ENCODE results near the gene SLF2.
A peak's percentile ranks its signal among the peaks of the same experiment; 100 is the strongest.

Gene SLF2

DNA sequence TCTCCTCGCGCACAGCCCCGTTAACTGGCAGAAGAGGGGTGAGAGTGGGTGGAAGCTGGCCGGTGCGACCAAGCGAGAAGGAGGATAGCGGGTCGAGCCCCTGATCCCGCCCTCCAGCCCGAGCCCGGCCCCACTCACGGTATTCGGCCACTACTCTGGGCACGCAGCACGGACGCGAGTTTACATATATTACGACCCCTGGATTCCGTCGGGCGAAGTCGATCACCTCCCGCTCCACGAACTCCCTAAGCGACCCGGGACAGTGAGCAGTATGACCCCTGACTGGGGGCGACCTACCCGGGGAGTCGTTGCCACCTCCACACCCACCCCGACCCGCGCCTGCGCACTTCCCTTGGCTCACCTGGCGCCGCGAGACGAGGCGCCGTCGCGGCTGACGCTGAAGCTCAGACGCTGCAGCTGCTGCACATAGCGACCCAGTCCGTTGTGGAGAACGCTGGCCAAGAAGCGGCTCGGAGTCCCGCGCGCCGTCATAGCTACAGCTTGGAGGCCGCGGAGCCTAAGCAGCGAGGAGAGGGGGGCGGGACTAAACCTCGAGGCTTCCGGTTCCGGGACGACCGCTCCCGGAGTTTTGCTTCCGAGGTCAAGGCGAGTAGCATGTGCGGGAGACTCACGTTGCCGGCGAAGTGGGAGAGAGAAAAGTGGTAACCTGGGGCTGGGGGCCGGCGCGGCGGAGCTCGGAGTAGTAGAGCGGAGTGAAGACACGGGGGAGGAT lies 74.4 kb downstream of the SLF2 start, which contains the start of the genes MRPL43 and TWNK:
Gene MRPL43 (minus strand): TSS at position 546 of the 733 bp plus-strand sequence. CDS start 54 bp downstream, at position 492.
Gene TWNK (plus strand): TSS at position 592 of the 733 bp plus-strand sequence. CDS start 668 bp downstream, outside the sequence.
- no peak for DNase-seq (ENCODE audit: extremely low read depth, low read depth)
- TF ChIP-seq, protein P1, sequence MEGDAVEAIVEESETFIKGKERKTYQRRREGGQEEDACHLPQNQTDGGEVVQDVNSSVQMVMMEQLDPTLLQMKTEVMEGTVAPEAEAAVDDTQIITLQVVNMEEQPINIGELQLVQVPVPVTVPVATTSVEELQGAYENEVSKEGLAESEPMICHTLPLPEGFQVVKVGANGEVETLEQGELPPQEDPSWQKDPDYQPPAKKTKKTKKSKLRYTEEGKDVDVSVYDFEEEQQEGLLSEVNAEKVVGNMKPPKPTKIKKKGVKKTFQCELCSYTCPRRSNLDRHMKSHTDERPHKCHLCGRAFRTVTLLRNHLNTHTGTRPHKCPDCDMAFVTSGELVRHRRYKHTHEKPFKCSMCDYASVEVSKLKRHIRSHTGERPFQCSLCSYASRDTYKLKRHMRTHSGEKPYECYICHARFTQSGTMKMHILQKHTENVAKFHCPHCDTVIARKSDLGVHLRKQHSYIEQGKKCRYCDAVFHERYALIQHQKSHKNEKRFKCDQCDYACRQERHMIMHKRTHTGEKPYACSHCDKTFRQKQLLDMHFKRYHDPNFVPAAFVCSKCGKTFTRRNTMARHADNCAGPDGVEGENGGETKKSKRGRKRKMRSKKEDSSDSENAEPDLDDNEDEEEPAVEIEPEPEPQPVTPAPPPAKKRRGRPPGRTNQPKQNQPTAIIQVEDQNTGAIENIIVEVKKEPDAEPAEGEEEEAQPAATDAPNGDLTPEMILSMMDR (IDR thresholded peaks at IDR 0.05; ENCODE audit: low read depth, low read length), result no peak

DNA sequence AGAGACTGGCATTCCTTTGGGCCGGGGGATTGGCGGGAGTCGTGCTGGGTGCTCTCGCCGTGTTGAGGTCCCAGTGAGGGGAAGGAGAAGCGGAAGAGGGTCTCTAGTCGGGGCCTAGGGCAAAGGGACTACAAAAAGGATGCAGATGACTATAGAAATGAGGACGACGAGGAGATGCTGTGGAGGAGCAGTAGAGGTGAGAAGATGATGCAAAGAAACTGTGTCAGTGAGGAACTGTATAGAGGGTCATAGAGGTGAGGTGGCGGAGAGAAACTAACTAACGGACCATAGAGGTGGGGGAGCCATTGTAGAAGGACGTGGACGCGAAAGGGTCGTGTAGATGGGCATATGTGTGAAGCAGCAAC lies 74.9 kb downstream of the SLF2 start:
- TF ChIP-seq, protein P1 (IDR thresholded peaks at IDR 0.05; ENCODE audit: low read depth, low read length), result no peak
- DNase-seq (ENCODE audit: extremely low read depth, low read depth), result no peak

DNA sequence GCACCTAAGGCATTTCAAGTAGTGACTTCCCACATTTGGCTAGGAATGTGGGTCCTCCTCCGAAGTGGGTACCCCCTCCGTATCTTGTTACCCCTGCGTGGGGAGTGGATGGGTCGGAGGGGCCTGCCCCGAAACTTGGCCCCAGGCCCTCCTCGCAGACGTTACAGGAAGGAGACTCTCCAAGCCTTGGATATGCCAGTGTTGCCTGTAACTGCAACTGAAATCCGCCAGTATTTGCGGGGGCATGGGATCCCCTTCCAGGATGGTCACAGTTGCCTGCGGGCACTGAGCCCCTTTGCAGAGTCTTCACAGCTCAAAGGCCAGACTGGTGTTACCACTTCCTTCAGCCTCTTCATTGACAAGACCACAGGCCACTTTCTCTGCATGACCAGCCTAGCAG lies 75.4 kb downstream of the SLF2 start:
- TF ChIP-seq, protein P1 (IDR thresholded peaks at IDR 0.05; ENCODE audit: low read depth, low read length), result no peak
- DNase-seq (ENCODE audit: extremely low read depth, low read depth), result no peak

DNA sequence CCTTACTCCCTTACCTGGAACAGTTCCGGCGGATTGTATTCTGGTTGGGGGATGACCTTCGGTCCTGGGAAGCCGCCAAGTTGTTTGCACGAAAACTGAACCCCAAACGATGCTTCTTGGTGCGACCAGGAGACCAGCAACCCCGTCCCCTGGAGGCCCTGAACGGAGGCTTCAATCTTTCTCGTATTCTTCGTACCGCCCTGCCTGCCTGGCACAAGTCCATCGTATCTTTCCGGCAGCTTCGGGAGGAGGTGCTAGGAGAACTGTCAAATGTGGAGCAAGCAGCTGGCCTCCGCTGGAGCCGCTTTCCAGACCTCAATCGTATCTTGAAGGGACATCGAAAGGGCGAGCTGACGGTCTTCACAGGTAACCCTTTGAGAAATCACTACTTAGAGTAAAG lies 76.3 kb downstream of the SLF2 start:
- no peak for DNase-seq (ENCODE audit: extremely low read depth, low read depth)
- TF ChIP-seq, protein P1 (IDR thresholded peaks at IDR 0.05; ENCODE audit: low read depth, low read length), result no peak

DNA sequence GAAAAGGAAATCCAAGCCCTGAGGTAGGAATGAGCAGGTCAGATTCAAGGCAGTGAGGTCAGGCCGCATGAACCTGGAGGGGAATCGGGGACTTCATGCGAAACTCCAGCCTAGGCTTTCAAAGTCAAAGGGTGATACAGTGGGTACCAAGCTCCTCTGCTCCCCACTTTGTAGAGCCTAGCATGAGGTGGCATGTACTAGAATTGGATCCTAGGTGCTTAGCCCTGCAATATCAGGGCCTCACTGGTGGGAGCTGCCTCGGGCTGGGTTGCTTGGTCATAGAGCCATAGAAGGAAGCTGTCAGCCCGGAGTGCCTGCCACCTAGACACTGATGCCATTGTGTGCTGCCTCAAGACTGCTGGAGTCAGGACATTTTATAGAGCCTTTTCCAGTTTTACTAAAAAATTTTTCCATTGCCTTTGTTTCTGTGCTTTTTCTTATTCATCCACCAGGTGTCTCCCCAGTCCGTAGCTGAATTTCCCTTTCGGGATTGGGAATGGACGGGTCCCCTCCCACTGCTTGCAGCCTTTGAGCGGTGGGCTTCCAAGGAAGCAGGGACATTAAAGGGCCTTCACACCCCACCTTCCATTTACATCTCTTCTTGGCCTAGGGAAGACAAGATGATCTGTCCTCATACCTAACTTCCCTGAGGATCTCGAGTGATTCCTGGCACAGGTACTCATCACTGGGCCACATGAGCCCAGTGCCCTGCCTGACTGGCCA lies 81.4 kb downstream of the SLF2 start:
- TF ChIP-seq, protein P1 (IDR thresholded peaks at IDR 0.05; ENCODE audit: low read depth, low read length), result peak; percentile 73
- no peak for DNase-seq (ENCODE audit: extremely low read depth, low read depth)

DNA sequence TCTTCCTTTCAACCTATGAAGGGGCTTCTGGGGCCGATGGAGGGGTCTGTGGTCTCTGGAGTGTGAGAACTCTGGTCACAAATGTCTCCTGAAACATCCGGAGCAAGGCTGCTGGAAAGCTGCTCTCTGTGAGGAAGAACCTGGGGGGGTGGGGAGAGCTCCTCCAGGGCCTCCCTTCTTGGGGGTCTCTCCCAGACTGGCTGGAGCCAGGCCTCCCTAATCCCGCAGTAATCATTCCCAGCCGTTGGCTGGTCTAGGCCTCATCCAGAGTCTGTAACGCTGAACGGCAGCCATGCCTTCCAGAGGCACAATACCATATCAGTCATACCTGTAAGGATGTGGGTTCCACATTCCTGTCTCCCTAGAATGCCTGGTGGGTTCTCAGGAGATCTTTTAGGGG lies 82.4 kb downstream of the SLF2 start:
- DNase-seq (ENCODE audit: extremely low read depth, low read depth), result no peak
- TF ChIP-seq, protein P1 (IDR thresholded peaks at IDR 0.05; ENCODE audit: low read depth, low read length), result no peak

All from AG09319 (cell line).